DMS 273 treated with DMSO at 0.1 percent for 48 hours (cell line): ENCODE results near the gene PHTF1.

Experiments used
- DNase-seq: peaks from one replicate; lab custom pipeline; 2025; lab: John Stamatoyannopoulos, UW

The PHTF1 gene

GRCh38 chr1:113665071-113665470 lies 94.2 kb downstream of the PHTF1 start:
- no peak for DNase-seq

GRCh38 chr1:113663165-113663951 lies 95.9 kb downstream of the PHTF1 start:
- no peak for DNase-seq

GRCh38 chr1:113662101-113662500 lies 97.2 kb downstream of the PHTF1 start:
- no peak for DNase-seq

GRCh38 chr1:113660088-113660487 lies 99.2 kb downstream of the PHTF1 start:
- no peak for DNase-seq

- DNase-seq = no peak
Measured at GRCh38 chr1:113659556-113659955, 99.7 kb downstream of the PHTF1 start.

GRCh38 chr1:113659035-113659434 lies 100.3 kb downstream of the PHTF1 start:
- no peak for DNase-seq

- DNase-seq = no peak
Measured at GRCh38 chr1:113657556-113658063, 101.7 kb downstream of the PHTF1 start.

- DNase-seq = no peak
Measured at GRCh38 chr1:113657126-113657525, 102.2 kb downstream of the PHTF1 start.

- no peak for DNase-seq
Measured at GRCh38 chr1:113654883-113655282, 104.4 kb downstream of the PHTF1 start.

- no peak for DNase-seq
Measured at GRCh38 chr1:113653741-113654140, 105.5 kb downstream of the PHTF1 start.

GRCh38 chr1:113652771-113653170 lies 106.5 kb downstream of the PHTF1 start:
- DNase-seq = no peak

- DNase-seq = no peak
Measured at GRCh38 chr1:113648478-113648877, 110.8 kb downstream of the PHTF1 start.

GRCh38 chr1:113647164-113647563 lies 112.1 kb downstream of the PHTF1 start:
- no peak for DNase-seq
